ENCODE measurements around the gene FYB2.

GRCh38 chr1:56671542-56671941, 147.7 kb downstream of the FYB2 start:
- TF ChIP-seq CTCF (IDR thresholded peaks at IDR 0.05; ENCODE audit: low read length) (no peak), EZH2phosphoT487 (IDR thresholded peaks at IDR 0.05; ENCODE audit: low read length) (no peak), EZH2 (optimal IDR thresholded peaks at IDR 0.05; ENCODE audit: low read depth, low read length) (no peak)

All from MM.1S (cell line).